ENCODE measurements around the gene GPR161. TPM values are rescaled to one million over a fixed set of nuclear protein-coding genes. Genes with fewer than 3 reads are reported as not detected.
A peak's percentile ranks its signal among the peaks of the same experiment; 100 is the strongest.
"Not testable (repeated sequence)": the region's sequence is repeated elsewhere in the genome, so short reads cannot be mapped to it uniquely, and the experiment has no call there.

GPR161 gene
- total RNA-seq, 1 experiment from 2014 or later = 2.4 TPM

DNA sequence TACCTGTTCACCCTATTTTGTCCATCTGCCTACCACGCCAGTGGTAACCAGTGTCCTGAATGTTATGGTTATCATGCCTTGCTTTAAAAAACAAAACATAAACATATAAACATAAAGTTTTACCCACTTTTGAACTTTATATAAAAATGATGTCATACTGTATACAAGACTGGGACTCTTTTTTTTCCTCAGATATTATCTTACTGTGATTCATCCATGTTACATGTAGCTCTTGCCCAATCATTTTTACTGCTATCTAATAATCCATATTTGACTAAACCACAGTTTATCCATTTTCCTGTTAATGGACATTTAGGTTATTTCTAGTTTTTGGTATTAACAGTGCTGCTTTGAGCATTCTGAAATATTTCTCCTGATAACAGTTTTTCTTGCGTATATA lies 78.8 kb downstream of the GPR161 start:
- TF ChIP-seq POLR2AphosphoS5 (IDR thresholded peaks at IDR 0.05; ENCODE audit: low read depth, low read length) (no peak), SIN3A (IDR thresholded peaks at IDR 0.05; ENCODE audit: borderline replicate concordance, insufficient read depth, low read depth, low read length) (no peak), TCF7L2 (IDR thresholded peaks at IDR 0.05; ENCODE audit: low read depth, low read length) (no peak)
- TF ChIP-seq, protein P1, sequence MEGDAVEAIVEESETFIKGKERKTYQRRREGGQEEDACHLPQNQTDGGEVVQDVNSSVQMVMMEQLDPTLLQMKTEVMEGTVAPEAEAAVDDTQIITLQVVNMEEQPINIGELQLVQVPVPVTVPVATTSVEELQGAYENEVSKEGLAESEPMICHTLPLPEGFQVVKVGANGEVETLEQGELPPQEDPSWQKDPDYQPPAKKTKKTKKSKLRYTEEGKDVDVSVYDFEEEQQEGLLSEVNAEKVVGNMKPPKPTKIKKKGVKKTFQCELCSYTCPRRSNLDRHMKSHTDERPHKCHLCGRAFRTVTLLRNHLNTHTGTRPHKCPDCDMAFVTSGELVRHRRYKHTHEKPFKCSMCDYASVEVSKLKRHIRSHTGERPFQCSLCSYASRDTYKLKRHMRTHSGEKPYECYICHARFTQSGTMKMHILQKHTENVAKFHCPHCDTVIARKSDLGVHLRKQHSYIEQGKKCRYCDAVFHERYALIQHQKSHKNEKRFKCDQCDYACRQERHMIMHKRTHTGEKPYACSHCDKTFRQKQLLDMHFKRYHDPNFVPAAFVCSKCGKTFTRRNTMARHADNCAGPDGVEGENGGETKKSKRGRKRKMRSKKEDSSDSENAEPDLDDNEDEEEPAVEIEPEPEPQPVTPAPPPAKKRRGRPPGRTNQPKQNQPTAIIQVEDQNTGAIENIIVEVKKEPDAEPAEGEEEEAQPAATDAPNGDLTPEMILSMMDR (IDR thresholded peaks at IDR 0.05) = no peak
- TF ChIP-seq, protein P2, sequence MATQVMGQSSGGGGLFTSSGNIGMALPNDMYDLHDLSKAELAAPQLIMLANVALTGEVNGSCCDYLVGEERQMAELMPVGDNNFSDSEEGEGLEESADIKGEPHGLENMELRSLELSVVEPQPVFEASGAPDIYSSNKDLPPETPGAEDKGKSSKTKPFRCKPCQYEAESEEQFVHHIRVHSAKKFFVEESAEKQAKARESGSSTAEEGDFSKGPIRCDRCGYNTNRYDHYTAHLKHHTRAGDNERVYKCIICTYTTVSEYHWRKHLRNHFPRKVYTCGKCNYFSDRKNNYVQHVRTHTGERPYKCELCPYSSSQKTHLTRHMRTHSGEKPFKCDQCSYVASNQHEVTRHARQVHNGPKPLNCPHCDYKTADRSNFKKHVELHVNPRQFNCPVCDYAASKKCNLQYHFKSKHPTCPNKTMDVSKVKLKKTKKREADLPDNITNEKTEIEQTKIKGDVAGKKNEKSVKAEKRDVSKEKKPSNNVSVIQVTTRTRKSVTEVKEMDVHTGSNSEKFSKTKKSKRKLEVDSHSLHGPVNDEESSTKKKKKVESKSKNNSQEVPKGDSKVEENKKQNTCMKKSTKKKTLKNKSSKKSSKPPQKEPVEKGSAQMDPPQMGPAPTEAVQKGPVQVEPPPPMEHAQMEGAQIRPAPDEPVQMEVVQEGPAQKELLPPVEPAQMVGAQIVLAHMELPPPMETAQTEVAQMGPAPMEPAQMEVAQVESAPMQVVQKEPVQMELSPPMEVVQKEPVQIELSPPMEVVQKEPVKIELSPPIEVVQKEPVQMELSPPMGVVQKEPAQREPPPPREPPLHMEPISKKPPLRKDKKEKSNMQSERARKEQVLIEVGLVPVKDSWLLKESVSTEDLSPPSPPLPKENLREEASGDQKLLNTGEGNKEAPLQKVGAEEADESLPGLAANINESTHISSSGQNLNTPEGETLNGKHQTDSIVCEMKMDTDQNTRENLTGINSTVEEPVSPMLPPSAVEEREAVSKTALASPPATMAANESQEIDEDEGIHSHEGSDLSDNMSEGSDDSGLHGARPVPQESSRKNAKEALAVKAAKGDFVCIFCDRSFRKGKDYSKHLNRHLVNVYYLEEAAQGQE (IDR thresholded peaks at IDR 0.05; ENCODE audit: insufficient read depth in 1 of 2, low read depth in 2 of 2, low read length in 1 of 2) = no peak
- no peaks in the 10 kb centered on the region for H3K9me3 ChIP-seq (ENCODE audit: control insufficient read depth, insufficient read depth, low read depth, low read length)
- H3K4me1 ChIP-seq (ENCODE audit: control insufficient read depth, insufficient read depth, low read length) = no peaks in the 10 kb centered on the region
- H3K27me3 ChIP-seq (ENCODE audit: control insufficient read depth, insufficient read depth, low read length) = no peaks in the 10 kb centered on the region
- CTCF ChIA-PET = no interaction called here
- POLR2A ChIA-PET = no interaction called here
- H3K4me3 ChIP-seq (ENCODE audit: low read depth in 2 of 2, low read length in 2 of 2) = no peak overlapping the region
- no peak overlapping the region for H3K27ac ChIP-seq (ENCODE audit: low read length)
- in situ Hi-C loops (cut with HindIII; ENCODE audit: low pct_unique_long_range_greater_than_20kb, low sequenced_read_pairs) (no loop called here), intact Hi-C loops (cut with micrococcal nuclease; ENCODE audit: unreplicated experiment) (no loop called here)
- H3K36me3 ChIP-seq (ENCODE audit: control insufficient read depth, insufficient read depth, low read length) = peaks cover 2% of the 10 kb centered on the region
- ATAC-seq (no peak), DNase-seq (ENCODE audit: low read depth, low spot score) (no peak)
- TSS peak; percentile 5 for BruUV-seq (replicated peaks)

DNA sequence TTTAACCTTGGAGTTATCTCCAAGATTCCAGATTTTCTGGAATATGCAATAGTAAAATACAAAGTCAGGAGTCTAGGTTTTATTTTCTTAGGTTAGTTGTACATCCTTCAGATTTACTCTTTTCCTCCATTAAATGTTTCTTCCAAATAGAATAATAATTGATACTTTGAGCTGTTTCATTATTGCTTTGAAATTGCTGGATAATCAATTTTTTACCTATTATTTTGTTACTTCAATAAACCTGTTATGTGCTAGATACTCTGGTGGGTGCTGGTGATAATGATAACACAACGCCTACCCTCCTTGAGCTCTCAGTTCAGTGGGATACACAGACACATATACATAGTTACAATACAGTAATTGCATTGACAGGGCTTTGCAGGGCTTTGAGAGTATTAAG lies 79.4 kb downstream of the GPR161 start:
- ATAC-seq (no peak), DNase-seq (ENCODE audit: low read depth, low spot score) (no peak)
- in situ Hi-C loops (cut with HindIII; ENCODE audit: low pct_unique_long_range_greater_than_20kb, low sequenced_read_pairs) (no loop called here), intact Hi-C loops (cut with micrococcal nuclease; ENCODE audit: unreplicated experiment) (no loop called here)
- ChIA-PET POLR2A (no interaction called here), CTCF (no interaction called here)
- Histone ChIP-seq H3K27me3 (ENCODE audit: control insufficient read depth, insufficient read depth, low read length) (no peaks in the 10 kb centered on the region), H3K4me3 (ENCODE audit: low read depth in 2 of 2, low read length in 2 of 2) (no peak overlapping the region), H3K27ac (ENCODE audit: low read length) (no peak overlapping the region), H3K4me1 (ENCODE audit: control insufficient read depth, insufficient read depth, low read length) (no peaks in the 10 kb centered on the region), H3K9me3 (ENCODE audit: control insufficient read depth, insufficient read depth, low read depth, low read length) (no peaks in the 10 kb centered on the region), H3K36me3 (ENCODE audit: control insufficient read depth, insufficient read depth, low read length) (peaks cover 2% of the 10 kb centered on the region)
- BruUV-seq (replicated peaks) = no TSS peak
- TF ChIP-seq, protein P1 (IDR thresholded peaks at IDR 0.05) = no peak
- no peak for TF ChIP-seq POLR2AphosphoS5 (IDR thresholded peaks at IDR 0.05; ENCODE audit: low read depth, low read length)

DNA sequence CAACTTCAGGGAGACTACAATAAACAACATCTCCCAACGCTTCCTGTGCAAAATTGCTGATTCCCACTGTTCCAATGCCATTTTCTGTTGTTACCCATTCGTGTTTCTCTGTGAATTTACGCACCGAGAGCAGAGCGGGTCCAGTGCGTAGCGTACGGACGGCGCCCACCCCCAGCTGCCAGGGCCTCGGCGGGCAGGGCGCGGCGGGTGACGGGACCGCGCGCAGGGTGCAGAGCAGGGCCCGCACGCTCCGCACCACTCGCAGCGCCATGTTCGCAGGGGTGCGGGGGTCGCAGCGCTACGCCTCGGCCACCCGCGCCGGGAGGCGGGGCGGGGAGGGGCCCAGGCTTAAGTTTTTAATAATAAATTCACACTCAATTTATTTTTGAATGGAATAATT lies 80.6 kb downstream of the GPR161 start:
- POLR2A ChIA-PET = interaction anchor here (0.5 kb wide), 1 partner anchor 85 kb away, joined by 3 read pairs; no protein-coding TSS in a partner anchor
- ATAC-seq; H3K4me1 ChIP-seq (ENCODE audit: control insufficient read depth, insufficient read depth, low read length); in situ Hi-C loops (cut with HindIII; ENCODE audit: low pct_unique_long_range_greater_than_20kb, low sequenced_read_pairs); DNase-seq (ENCODE audit: low read depth, low spot score); H3K9me3 ChIP-seq (ENCODE audit: control insufficient read depth, insufficient read depth, low read depth, low read length); CTCF ChIA-PET; H3K36me3 ChIP-seq (ENCODE audit: control insufficient read depth, insufficient read depth, low read length); H3K4me3 ChIP-seq (ENCODE audit: low read depth in 2 of 2, low read length in 2 of 2); H3K27ac ChIP-seq (ENCODE audit: low read length); H3K27me3 ChIP-seq (ENCODE audit: control insufficient read depth, insufficient read depth, low read length); BruUV-seq (replicated peaks); intact Hi-C loops (cut with micrococcal nuclease; ENCODE audit: unreplicated experiment): not testable (repeated sequence)
